IMR-90 (cell line): ENCODE measurements around the gene PDIA4.

ENCODE experiments used
- BHLHE40 ChIP-seq: fragments of 150-350 bp; IDR thresholded peaks from 2 replicates; pipeline ENCODE4 v1.6.1; 2016; ENCODE audit warnings: mild to moderate bottlenecking, low read depth, low read length
- CEBPB ChIP-seq: IDR thresholded peaks from 2 replicates; pipeline ENCODE4 v1.6.1; 2012; ENCODE audit warnings: low read depth, low read length, improper control_type of control experiment
- CHD1 ChIP-seq: IDR thresholded peaks from 2 replicates; pipeline ENCODE4 v1.6.1; 2012; ENCODE audit warnings: low read depth, low read length, improper control_type of control experiment
- MAZ ChIP-seq: IDR thresholded peaks from 2 replicates; pipeline ENCODE4 v1.6.1; 2012; ENCODE audit warnings: low read depth, mild to moderate bottlenecking, low read length, improper control_type of control experiment, moderate library complexity, borderline replicate concordance
- NFE2L2 ChIP-seq: fragments of 150-350 bp; IDR thresholded peaks from 2 replicates; pipeline ENCODE4 v1.6.1; 2016; ENCODE audit warnings: low read depth, mild to moderate bottlenecking, low read length
- POLR2A ChIP-seq: IDR thresholded peaks from 2 replicates; pipeline ENCODE4 v1.6.1; 2012; ENCODE audit warnings: mild to moderate bottlenecking, low read depth, low read length
- RAD21 ChIP-seq: IDR thresholded peaks from 2 replicates; pipeline ENCODE4 v1.6.1; 2012; ENCODE audit warnings: low read length, improper control_type of control experiment
- RFX5 ChIP-seq: IDR thresholded peaks from 2 replicates; pipeline ENCODE4 v1.8.0; 2012; ENCODE audit warnings: low read depth, mild to moderate bottlenecking, low read length, moderate library complexity
- SMC3 ChIP-seq: fragments of 150-350 bp; IDR thresholded peaks from 2 replicates; pipeline ENCODE4 v1.6.1; 2016; ENCODE audit warnings: low read depth, mild to moderate bottlenecking, antibody characterized with exemption, low read length, moderate library complexity
- TF ChIP-seq, protein P1 (sequence below): conservative IDR thresholded peaks from 2 replicates; pipeline ENCODE4 v1.5.1; 2012; ENCODE audit warnings: mild to moderate bottlenecking, low read depth, low read length, improper control_type of control experiment
- TF ChIP-seq, protein P2 (sequence below): fragments of 150-350 bp; IDR thresholded peaks from 2 replicates; pipeline ENCODE4 v1.6.1; 2016; ENCODE audit warnings: low read depth, mild to moderate bottlenecking, low read length, moderate library complexity, borderline replicate concordance
- TF ChIP-seq, protein P3 (sequence below): fragments of 150-350 bp; IDR thresholded peaks from 2 replicates; pipeline ENCODE4 v1.6.1; 2017; ENCODE audit warnings: mild to moderate bottlenecking, antibody characterized with exemption, low read length, low read depth

DNA sequence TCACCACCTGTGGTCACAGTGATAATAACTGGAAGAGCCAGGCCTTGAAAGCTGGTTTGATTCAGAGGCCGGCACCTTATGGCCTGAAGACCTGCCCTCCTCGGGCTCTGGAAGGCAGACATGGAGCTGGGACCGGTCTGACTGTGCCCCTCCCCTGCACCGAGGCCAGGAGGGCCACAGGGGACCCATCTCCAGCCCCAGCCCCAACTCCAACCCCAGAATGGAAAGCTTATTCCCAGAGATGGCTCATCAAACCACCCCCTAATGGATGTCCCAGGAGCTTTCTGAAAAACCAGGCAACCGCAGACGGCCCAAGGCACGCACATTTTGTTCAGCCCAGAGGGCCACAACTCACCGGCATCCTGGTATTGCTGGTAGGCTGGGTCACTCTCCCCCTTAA lies 16.8 kb downstream of the PDIA4 start:
- TF ChIP-seq RFX5 (no peak), CEBPB (no peak), POLR2A (no peak), NFE2L2 (no peak), BHLHE40 (no peak), CHD1 (no peak), RAD21 (no peak), SMC3 (no peak), MAZ (no peak)
- TF ChIP-seq, protein P1, sequence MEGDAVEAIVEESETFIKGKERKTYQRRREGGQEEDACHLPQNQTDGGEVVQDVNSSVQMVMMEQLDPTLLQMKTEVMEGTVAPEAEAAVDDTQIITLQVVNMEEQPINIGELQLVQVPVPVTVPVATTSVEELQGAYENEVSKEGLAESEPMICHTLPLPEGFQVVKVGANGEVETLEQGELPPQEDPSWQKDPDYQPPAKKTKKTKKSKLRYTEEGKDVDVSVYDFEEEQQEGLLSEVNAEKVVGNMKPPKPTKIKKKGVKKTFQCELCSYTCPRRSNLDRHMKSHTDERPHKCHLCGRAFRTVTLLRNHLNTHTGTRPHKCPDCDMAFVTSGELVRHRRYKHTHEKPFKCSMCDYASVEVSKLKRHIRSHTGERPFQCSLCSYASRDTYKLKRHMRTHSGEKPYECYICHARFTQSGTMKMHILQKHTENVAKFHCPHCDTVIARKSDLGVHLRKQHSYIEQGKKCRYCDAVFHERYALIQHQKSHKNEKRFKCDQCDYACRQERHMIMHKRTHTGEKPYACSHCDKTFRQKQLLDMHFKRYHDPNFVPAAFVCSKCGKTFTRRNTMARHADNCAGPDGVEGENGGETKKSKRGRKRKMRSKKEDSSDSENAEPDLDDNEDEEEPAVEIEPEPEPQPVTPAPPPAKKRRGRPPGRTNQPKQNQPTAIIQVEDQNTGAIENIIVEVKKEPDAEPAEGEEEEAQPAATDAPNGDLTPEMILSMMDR = no peak
- TF ChIP-seq, protein P2, sequence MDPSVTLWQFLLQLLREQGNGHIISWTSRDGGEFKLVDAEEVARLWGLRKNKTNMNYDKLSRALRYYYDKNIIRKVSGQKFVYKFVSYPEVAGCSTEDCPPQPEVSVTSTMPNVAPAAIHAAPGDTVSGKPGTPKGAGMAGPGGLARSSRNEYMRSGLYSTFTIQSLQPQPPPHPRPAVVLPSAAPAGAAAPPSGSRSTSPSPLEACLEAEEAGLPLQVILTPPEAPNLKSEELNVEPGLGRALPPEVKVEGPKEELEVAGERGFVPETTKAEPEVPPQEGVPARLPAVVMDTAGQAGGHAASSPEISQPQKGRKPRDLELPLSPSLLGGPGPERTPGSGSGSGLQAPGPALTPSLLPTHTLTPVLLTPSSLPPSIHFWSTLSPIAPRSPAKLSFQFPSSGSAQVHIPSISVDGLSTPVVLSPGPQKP = no peak
- TF ChIP-seq, protein P3, sequence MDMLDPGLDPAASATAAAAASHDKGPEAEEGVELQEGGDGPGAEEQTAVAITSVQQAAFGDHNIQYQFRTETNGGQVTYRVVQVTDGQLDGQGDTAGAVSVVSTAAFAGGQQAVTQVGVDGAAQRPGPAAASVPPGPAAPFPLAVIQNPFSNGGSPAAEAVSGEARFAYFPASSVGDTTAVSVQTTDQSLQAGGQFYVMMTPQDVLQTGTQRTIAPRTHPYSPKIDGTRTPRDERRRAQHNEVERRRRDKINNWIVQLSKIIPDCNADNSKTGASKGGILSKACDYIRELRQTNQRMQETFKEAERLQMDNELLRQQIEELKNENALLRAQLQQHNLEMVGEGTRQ = no peak
